ENCODE measurements around the gene MPC1L.
A peak's percentile ranks its signal among the peaks of the same experiment; 100 is the strongest.

Gene MPC1L

GRCh38 chrX:40660381-40660780, 37.2 kb downstream of the MPC1L start:
- no peaks in the 10 kb centered on the region for H4K20me1 ChIP-seq (ENCODE audit: insufficient read depth)
- H2AFZ ChIP-seq (ENCODE audit: low read depth): no peak overlapping the region
- H3K36me3 ChIP-seq (ENCODE audit: insufficient read depth): no peaks in the 10 kb centered on the region
- H3K4me1 ChIP-seq (ENCODE audit: low read depth, poor library complexity, severe bottlenecking): peaks cover 29% of the 10 kb centered on the region
- no peak overlapping the region for H3K27ac ChIP-seq
- H3K9ac ChIP-seq: no peak overlapping the region
- no peak overlapping the region for H3K4me3 ChIP-seq (IDR thresholded peaks at IDR 0.05; ENCODE audit: insufficient read depth, low read depth, low read length)
- TF ChIP-seq CTCF (conservative IDR thresholded peaks at IDR 0.05; ENCODE audit: low read depth, low read length): no peak
- no peaks in the 10 kb centered on the region for H3K27me3 ChIP-seq (ENCODE audit: insufficient read depth, low read depth)
- no peaks in the 10 kb centered on the region for H3K79me2 ChIP-seq (ENCODE audit: insufficient read depth, low read depth)
- no peak overlapping the region for H3K4me2 ChIP-seq

GRCh38 chrX:40661489-40661888, 38.3 kb downstream of the MPC1L start:
- H3K36me3 ChIP-seq (ENCODE audit: insufficient read depth): no peaks in the 10 kb centered on the region
- TF ChIP-seq CTCF (conservative IDR thresholded peaks at IDR 0.05; ENCODE audit: low read depth, low read length): no peak
- no peak overlapping the region for H3K4me2 ChIP-seq
- no peak overlapping the region for H3K4me3 ChIP-seq (IDR thresholded peaks at IDR 0.05; ENCODE audit: insufficient read depth, low read depth, low read length)
- H3K4me1 ChIP-seq (ENCODE audit: low read depth, poor library complexity, severe bottlenecking): peaks cover 29% of the 10 kb centered on the region
- H3K79me2 ChIP-seq (ENCODE audit: insufficient read depth, low read depth): no peaks in the 10 kb centered on the region
- no peak overlapping the region for H3K9ac ChIP-seq
- no peaks in the 10 kb centered on the region for H4K20me1 ChIP-seq (ENCODE audit: insufficient read depth)
- H2AFZ ChIP-seq (ENCODE audit: low read depth): no peak overlapping the region
- no peak overlapping the region for H3K27ac ChIP-seq
- no peaks in the 10 kb centered on the region for H3K27me3 ChIP-seq (ENCODE audit: insufficient read depth, low read depth)

GRCh38 chrX:40663078-40663740, 40.0 kb downstream of the MPC1L start:
- H3K4me1 ChIP-seq (ENCODE audit: low read depth, poor library complexity, severe bottlenecking): peaks cover 29% of the 10 kb centered on the region
- H2AFZ ChIP-seq (ENCODE audit: low read depth): no peak overlapping the region
- no peaks in the 10 kb centered on the region for H4K20me1 ChIP-seq (ENCODE audit: insufficient read depth)
- no peak for TF ChIP-seq CTCF (conservative IDR thresholded peaks at IDR 0.05; ENCODE audit: low read depth, low read length)
- no peak overlapping the region for H3K4me3 ChIP-seq (IDR thresholded peaks at IDR 0.05; ENCODE audit: insufficient read depth, low read depth, low read length)
- H3K27ac ChIP-seq: peak overlapping the region; percentile 29; the same call in 1 of the 2 replicates
- H3K27me3 ChIP-seq (ENCODE audit: insufficient read depth, low read depth): no peaks in the 10 kb centered on the region
- no peak overlapping the region for H3K9ac ChIP-seq
- H3K79me2 ChIP-seq (ENCODE audit: insufficient read depth, low read depth): no peaks in the 10 kb centered on the region
- H3K36me3 ChIP-seq (ENCODE audit: insufficient read depth): no peaks in the 10 kb centered on the region
- H3K4me2 ChIP-seq: peak overlapping the region; percentile 8; the same call in 1 of the 2 replicates

- Histone ChIP-seq H4K20me1 (ENCODE audit: insufficient read depth) (no peaks in the 10 kb centered on the region), H3K36me3 (ENCODE audit: insufficient read depth) (no peaks in the 10 kb centered on the region), H3K4me1 (ENCODE audit: low read depth, poor library complexity, severe bottlenecking) (peaks cover 29% of the 10 kb centered on the region), H3K27me3 (ENCODE audit: insufficient read depth, low read depth) (no peaks in the 10 kb centered on the region), H3K79me2 (ENCODE audit: insufficient read depth, low read depth) (no peaks in the 10 kb centered on the region), H2AFZ (ENCODE audit: low read depth) (no peak overlapping the region), H3K4me2 (peak overlapping the region; percentile 8; the same call in 1 of the 2 replicates), H3K4me3 (IDR thresholded peaks at IDR 0.05; ENCODE audit: insufficient read depth, low read depth, low read length) (no peak overlapping the region), H3K9ac (no peak overlapping the region), H3K27ac (peak overlapping the region; percentile 29; the same call in 1 of the 2 replicates)
- no peak for TF ChIP-seq CTCF (conservative IDR thresholded peaks at IDR 0.05; ENCODE audit: low read depth, low read length)
Measured at GRCh38 chrX:40663880-40664630, 40.8 kb downstream of the MPC1L start.
